NCI-H1436 (cell line): ENCODE results near the gene GJD3.
A peak's percentile ranks its signal among the peaks of the same experiment; 100 is the strongest.

Source experiments
- DNase-seq: peaks from one replicate; lab custom pipeline; 2025; lab: John Stamatoyannopoulos, UW

GJD3 gene

DNA sequence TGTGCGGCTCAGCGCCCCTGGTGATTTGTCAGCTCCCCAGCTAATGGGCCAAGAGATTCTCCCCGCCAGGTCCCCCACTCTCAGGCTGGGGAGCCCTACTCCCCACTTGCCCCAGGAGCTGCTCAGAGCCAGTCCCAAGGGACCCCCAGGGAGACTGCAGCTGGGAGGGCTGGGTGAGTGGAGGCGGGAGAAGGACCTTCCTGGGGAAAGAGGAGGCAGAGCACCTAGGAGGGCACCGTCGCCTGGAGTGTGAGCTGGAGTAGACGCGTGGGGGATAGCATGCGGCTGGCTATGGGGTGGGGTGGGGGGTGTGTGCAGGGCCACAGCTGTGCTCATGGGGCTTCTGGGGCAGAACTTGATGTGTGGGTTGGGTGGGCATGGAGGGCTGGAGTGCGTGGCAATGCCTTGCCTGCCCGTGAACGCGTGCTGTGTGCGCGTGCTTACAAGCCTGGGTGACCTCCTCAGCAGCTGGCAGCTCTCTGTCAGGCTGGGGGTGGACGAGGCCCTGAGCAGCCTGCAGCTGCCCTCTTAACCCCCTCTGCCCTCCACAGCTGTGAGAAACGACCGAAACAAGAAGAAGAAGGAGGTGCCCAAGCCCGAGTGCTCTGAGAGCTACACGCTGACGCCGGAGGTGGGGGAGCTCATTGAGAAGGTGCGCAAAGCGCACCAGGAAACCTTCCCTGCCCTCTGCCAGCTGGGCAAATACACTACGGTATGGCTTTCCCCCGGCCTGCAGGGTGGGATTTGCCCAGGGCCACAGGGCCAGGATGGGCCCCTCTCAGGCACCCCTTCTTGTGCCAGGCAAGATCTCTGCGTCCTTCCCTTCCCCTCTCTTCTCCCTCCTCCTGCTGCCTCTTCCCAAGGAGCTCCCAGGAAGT lies 12.9 kb downstream of the GJD3 start:
- DNase-seq = peak; percentile 91

DNA sequence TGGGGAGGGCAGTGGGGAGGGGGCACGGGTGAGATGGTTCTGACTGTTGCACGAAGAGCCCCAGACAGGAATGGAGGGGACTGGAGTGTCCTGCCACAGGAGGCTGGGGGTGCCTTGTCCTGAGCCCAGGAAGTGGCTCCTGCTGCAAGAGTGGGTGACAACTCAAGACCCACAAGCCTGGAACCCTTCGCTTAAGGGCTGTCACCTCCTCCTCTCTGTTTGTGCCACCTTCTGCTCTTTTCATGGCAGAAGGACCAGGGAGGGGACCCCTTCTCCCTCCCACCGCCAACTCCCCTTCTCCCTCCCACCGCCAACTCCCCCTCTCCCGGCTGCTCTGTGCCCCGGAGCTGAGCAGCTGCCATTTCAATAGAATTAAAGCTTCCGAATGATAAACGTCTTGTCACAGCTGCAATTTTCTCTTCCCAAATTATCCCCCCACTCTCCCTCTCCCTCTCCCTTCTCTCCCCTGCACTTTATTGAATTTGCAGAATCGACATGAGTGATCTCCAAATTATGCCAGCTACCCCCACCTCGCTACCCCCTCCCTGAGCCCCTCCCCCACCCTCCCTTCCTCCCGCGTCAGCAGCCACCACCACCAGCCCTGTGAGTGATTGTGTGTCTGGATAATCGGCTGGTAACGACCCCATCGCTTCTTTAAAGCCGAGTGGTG lies 13.7 kb downstream of the GJD3 start:
- DNase-seq = peak; percentile 91

DNA sequence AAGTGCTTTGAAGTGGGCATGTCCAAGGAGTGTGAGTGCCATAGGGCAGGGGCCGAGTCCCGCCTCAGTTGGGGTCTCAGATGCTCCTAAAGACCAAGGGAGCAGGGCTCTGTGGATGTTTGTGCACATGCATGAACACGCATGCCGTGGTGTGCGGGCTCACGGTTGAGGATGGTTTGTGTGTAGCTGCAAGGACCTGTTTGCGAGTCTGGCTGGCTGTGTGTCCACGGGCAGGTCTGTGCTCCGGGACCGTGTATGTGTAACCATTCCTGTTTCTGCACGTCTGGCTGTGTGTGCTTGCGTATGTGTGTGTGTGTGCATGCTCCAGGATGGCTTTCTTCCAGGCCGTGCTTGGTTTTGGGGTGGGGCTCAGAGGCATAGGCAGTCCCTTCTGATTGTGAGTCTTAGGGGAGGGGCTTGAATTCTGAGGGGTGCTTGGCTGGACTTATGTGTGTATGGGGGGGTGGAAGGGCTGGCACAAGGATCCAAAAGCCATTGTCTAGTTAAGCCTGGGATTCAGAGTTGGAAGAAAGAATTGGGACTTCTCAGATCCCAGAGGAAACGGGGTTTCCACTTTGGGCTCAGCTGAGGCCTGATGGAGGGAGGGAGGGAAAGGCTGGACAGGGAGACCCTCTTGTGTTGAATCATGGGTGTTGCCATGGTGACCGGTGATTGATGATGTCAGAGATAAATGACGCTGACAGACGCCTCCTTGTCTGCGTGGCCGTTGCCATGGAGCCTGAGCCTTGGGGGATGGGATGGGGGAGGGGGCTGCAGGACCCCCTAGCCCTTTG lies 14.4 kb downstream of the GJD3 start:
- peak; percentile 73 for DNase-seq

DNA sequence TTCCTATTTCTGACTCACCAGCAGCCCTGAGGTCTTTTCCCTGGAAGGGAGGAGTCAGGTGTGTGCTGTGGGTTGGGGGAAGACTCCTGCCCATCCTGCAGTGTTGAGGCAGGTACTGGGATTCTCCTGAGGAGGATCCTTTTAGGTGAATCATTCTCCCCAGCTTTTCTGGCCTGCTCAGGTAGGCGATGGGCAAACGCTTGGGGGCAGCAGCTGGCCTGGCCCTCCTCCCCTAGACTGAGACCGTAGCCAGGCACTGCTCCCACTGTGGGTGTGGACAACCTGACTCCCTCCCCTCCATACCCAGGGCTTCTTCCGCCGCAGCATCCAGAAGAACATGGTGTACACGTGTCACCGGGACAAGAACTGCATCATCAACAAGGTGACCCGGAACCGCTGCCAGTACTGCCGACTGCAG lies 15.1 kb downstream of the GJD3 start:
- no peak for DNase-seq

DNA sequence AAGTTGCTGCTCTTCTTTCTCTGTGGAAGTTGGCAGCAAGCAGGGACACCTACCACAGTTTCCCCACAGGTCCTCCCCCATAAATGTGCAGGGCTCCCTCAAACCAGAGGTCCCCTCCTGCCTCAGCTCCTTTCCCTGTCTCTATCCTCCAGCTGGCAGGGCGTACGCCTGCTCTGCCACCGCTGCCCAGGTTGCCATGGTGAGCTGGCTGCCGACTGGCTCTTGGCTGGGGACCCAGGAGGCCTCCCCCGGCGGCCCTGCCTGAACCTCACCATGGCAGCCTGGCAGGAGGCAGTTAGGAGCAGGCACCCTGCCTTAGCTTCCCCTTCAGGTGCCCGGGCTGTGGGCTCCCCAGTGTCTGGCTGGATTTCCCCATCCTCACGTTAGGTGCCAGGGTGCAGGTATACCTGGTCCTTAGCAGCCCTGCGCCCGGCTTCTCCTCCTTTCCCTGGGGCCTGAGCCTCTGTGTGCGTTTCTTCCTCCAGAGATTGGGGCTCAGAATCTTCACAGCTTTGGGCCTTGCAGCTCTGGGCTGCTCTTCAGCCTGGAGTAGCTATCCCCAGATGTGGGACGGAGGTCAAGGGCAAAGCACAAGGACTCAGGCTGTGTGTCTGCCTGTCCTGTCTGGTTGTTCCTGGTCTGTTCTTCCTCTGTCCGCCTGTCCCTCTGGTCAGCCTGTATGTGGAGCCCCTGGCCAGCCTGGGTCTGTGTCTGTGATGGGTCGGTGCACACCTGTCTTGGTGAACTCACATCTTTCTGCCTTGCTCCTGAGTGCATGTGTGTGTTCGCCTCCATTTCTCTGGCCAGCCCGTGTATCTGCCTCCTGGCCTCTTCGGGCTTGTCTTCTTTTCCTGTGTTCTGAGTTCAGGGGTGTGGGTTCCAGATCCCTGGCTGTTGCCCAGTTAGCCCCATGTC lies 15.7 kb downstream of the GJD3 start:
- peak; percentile 64 for DNase-seq

DNA sequence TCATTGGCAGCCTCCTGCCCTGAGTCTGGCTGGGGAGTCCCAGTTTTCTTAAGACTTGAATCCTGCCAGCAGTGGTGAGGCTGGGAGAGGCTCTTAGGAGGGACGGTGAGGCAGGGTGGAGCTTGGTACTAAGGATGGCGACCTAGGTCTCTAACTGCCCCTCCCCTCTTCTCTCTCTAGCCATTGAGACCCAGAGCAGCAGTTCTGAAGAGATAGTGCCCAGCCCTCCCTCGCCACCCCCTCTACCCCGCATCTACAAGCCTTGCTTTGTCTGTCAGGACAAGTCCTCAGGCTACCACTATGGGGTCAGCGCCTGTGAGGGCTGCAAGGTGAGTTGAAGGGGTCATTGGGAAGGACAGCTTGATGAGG lies 16.4 kb downstream of the GJD3 start:
- DNase-seq = no peak

DNA sequence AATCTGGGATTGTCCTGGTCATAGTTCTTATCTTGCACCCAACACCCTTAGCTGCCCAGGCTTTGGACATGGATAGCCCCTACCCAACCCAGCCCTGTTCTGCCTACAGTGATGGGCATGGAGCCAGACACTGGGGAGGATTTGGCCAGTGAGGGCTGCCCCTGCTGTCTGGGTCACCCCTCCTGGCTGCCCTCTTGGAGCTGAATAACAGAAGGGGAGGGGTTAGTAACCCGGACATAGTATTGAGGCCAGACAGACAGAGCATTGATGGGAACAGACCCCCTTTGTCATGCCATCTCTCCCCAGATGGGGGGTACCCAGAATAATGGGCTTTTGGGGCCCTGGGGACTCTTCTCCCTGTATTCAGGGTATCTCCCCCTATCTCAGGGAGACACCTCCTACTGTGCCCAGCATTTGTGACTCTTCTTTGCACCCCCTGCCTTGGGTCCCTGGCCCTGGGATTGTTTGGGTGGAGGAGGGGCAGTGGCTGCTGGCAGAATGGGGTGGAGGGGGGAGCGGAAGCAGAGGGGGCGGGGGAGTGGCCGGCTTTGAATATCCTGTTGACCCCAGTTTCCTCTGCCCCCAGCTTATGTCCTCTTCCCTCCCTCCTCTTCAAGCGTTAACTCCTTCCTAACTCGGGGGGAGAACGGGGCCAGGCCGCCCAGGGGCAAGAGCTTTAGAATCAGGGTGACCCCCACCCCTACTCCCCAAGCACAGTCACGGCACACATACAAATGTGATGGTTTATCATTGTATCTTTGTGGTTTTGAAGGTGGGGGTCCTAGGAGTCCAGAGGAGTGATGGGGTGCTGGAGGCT lies 17.0 kb downstream of the GJD3 start:
- DNase-seq = no peak

DNA sequence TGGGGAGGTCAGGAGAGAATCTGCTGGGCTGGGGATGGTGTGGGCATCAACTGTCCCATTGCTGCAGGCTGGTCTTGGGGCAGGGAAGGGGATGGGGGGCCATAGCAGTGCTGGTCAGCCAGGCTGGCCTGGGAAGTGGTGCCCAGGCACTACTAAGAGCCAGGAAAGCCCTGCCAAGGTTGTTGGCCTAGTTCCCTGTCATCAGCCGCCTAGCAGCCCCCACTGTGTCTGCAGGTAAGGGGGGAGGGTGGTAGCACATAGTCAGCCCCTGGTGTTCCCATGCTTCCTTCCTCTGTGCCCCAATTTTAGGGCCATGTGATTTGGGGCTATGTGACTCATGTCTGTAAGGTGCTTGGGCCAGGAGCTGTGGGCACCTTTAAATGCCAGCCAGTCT lies 17.8 kb downstream of the GJD3 start:
- no peak for DNase-seq

DNA sequence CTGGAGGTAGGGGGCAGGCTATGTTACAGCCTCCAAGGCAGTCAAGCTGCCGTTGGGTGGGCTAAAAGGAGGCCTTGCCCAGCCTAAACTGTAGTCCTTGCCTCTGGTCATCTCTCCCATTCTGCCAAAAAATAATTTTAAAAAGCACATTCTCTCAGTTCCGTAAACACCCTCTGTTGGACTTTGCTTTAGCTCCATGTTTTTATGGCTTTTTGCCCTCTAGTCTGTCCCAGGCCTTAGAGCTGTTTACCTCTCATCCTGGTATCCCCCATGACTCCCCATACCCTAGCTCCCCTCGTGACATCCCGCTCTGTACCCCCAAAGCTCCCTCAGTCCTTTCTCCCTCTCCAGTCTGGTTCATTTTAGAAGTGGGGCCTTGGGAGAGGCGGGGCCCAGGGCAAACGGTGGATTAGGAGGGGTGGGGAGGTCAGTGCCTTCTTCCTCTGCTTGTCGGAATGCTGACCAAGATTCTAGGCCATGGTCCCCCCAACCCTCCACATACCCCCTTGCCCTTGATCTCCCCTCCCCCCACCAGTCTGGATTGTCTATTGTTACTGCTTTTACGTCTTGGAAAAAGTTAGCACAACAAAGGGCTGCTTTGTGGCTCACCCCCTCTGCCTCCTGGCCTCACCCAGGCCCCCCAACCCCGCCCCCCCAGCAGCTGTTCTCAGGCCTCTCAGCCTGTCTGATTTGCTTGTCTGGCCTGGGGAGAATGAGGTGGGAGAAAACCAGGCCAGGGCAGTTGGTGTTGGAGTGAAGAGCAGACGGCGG lies 18.4 kb downstream of the GJD3 start:
- DNase-seq = no peak

DNA sequence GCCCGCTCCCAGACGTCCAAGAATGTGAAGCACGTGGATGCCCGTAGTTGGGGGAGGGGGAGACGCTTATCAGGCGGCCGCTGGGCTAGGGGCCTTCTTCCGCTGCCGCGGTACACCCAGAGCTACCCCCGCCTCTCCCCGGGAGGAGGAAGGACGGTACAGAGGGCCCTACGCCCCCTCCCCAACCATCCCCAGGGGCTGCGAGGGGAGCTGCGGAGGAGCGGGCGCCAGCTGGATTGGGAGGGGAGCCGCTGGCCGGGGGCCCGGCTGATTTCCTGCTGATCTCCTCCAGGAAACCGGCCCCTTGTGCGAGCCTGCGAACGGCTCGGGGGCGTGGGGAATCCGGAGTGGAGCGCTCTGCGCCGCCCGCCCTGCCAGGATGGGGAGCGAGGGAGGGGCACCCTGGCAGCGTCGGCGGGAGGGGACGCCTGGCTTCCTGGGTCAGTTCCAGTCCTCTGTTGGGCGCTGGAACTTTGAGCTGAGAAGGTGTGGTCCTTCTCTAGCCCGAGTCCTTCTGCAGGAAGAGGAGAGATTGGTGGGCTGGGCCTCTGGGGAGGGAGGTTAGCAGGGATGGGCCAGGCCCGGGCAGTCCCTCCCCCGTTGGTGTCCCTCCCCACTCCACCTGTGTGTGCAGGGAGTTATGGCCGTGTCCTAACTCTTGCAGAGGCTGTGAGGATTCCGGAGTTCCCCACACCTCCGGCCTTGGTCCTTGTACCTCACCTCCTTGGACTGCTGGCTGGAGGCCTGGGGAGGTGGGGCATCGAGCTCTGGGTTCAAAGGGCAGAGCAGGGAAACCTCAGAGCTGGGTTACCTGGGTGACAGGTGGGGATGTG lies 19.2 kb downstream of the GJD3 start:
- DNase-seq = peak; percentile 26

DNA sequence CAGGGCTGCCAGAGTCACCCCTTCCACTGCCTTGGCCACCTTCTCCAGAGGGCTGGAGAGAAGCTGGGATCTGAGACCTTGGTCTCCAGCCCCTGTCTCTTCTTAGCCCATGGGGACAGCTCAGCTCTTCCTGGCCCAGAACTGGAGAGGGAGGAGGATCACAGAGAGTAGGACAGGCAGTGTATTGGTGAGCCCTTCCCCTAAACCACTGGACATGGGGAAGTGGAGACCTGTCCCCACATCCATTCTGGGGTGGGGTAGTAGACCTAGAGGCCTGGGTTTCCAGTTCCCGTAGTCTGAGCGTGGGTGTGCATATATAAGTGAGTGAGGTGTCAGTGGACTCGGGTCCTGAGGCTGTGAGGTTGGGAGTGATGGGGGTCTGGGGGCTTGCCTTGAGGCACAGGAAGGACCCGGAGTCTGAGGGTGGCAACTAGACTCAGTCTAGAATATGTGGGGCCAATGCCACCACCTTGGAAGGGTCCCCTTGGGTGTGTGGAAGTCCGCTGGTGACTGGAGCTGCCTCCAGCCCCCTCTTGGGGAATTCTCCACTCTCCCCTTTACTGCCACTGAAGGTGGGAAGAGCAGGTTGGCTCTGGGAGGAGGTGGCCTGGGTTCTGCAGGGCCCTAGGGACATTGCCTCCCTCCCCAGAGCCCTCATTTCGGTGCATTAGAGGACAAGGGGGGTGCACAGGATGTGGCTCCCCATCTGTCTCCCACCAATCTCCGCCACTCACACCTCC lies 19.9 kb downstream of the GJD3 start:
- peak; percentile 60 for DNase-seq

DNA sequence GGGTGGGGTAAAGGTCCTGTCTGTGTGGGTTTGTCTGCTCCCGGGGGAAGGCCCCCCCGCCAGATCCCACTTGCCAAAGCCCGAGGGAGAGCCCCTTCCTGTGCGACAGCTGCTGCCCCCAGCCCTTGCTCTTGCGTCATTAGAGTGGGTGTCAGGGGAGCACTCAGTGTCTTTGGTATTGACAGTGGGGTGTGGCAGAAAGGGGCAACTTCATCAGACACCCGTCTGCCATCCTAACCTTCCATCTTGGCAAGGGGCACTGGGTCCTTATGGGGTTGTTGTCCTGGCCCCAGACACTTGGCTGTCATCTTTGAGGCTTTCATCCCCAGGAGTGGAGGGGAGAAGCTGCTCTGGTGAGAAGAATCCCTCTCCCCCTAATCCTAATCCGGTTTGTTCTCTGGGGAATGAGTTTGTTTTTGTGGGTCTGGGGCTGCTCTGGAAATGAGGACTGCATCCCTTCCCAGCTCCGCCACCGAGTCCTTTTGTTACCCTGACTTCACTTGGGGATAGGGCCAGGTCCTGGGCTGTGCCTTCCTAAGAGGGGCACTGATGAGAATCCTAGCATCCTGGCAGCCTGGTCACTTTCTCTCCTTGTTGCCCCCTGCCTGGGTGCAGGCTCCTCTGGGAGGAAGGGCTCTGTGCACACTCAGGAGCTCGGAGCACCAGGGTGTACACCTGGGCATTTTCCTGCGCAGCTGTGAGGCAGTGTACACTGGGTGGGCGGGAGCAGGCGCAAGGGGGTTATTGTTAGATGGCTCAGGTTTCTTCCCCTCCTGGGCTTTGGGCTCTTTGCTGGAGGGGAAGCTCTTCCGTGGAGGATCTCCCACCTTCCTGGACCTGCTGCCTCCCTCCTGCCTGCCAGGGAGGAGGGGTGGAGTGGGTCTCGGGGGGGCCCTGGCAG lies 21.1 kb downstream of the GJD3 start:
- DNase-seq = peak; percentile 87

DNA sequence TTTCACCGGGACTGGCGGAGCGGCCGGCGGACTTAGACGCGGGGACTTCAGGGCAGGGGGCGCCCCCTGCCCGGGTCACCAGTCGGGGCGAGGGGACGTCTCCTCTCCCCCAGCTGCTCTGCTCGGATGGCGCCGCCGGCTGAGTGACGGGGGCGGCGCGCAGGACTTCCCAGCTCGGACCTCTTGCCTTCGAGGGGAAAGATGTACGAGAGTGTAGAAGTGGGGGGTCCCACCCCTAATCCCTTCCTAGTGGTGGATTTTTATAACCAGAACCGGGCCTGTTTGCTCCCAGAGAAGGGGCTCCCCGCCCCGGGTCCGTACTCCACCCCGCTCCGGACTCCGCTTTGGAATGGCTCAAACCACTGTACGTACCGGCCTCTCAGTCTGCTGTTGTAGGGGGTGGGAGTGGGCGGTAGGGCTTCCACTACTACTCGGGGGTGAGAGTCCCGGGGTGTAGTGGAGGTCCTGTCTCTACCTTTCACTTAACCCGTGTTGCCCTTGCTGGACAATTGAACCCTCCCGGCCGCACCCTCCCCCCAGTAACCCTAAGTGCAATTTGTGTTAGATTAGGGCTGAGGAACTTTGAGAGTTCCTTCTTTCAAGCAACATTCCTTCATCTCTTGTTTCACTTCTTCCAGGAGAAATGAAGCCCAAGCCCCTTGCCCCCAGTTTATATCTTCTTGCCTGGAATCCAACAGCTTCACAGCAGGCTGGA lies 21.9 kb downstream of the GJD3 start:
- DNase-seq = no peak

DNA sequence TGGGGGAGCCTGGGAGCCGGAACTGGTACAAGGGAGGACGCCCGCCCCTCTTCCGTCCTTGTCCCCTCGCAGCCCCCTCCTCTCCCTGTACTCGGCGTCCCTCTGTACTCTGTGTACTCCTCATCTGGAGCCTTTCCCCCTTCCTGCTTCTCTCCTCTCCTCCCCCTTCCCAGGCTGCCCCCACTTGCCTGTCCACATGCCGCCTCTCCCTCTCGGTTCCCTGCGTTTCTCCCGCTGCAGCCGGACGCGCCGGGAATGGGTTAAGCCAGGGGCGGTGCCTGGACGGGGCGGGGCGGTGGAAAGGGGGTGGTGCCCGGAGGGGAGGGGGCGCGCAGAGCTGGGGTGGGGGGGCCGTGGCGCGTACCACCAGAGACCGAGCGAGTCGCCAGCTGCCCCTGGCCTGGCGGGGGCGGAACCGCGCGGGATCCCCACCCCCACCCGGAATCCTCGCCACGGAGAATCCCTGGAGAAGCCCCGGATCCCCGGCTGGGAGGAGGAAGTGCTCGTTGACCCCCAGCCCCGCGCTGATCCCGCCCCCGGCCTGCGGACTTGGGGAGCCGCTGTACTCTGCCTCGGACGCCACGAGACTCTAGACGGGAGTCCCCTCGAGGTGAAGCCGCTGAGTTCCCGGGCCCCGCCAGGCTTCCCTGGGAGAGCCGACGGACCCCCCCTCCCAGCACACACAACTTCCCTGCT lies 22.6 kb downstream of the GJD3 start:
- peak; percentile 40 for DNase-seq

DNA sequence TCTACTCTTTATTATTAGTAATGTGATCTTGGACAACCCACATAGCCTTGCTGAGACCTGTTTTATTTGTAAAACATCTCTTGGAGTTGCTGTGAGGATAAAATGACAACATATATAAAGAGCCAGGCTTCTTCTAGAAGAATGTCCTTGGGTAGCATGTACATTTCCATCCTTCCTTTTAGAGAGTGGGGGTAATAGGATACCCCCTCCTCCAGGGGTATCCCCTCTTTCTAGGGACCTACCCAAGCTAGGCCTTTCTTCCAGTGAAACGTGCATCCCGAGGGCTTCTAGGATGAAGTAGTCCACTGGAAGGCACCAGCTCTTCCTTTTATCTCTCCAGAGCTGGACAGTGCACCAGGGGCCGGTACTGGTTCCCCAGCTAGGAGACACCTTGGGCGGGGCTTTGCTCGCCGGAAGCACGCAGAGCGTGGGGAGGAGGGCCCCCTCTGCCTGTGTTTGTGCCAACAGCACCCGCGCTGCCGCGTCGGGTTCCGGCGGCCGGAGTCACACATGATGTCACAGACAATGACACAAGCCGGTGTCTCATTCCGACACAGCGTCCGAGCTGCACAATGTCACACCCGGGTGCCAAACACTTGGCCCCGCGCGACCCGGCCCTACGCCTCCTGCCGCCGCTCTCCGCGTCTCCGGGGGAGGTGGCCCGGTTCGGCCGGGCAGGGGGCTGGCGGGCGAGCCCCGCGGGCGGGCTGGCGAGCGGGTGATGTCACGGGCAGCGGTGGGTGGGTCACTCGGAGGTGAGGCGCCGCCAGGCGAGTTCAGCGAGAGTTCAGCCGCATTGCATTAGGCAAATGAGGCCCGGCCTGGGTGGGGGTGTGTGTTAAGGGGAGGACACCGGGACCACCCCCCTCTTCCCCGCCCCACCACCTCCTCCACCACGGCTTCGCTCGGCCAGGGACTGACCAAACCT lies 23.4 kb downstream of the GJD3 start:
- DNase-seq = peak; percentile 70
